ENCODE measurements around the gene PDE3B. TPM values are rescaled to one million over a fixed set of nuclear protein-coding genes. Genes with fewer than 3 reads are reported as not detected.

PDE3B gene
- total RNA-seq, 4 donors from 2014 or later, result 14.0 to 30.5 (median 18.0) TPM

DNA sequence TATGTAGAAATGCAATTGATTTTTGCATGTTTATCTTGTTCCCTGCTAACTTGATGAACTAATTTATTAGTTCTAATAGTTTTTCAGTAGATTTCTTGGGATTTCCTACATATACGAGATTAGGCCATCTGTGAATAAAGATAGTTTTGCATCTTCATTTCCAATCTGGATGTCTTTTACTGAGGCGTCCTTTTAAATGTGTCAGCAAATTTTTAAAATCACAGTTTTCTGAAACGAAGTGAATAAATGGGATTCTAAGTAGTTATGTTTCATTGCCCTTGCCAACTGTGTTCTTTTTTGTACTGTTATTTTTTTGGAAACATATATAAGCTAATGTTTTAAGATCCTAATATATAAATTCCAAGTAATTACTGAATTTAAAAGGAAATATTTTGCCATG, 198.4 kb downstream of the PDE3B start:
- Histone ChIP-seq H3K4me3 (no peak overlapping the region), H3K27me3 (no peaks in the 10 kb centered on the region), H3K27ac (no peak overlapping the region), H3K9me3 (no peaks in the 10 kb centered on the region), H3K4me1 (no peaks in the 10 kb centered on the region), H3K36me3 (no peaks in the 10 kb centered on the region)
- no peak for TF ChIP-seq POLR2A (IDR thresholded peaks at IDR 0.05)
- TF ChIP-seq, protein P1, sequence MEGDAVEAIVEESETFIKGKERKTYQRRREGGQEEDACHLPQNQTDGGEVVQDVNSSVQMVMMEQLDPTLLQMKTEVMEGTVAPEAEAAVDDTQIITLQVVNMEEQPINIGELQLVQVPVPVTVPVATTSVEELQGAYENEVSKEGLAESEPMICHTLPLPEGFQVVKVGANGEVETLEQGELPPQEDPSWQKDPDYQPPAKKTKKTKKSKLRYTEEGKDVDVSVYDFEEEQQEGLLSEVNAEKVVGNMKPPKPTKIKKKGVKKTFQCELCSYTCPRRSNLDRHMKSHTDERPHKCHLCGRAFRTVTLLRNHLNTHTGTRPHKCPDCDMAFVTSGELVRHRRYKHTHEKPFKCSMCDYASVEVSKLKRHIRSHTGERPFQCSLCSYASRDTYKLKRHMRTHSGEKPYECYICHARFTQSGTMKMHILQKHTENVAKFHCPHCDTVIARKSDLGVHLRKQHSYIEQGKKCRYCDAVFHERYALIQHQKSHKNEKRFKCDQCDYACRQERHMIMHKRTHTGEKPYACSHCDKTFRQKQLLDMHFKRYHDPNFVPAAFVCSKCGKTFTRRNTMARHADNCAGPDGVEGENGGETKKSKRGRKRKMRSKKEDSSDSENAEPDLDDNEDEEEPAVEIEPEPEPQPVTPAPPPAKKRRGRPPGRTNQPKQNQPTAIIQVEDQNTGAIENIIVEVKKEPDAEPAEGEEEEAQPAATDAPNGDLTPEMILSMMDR (IDR thresholded peaks at IDR 0.05), result no peak
- no peak for DNase-seq

DNA sequence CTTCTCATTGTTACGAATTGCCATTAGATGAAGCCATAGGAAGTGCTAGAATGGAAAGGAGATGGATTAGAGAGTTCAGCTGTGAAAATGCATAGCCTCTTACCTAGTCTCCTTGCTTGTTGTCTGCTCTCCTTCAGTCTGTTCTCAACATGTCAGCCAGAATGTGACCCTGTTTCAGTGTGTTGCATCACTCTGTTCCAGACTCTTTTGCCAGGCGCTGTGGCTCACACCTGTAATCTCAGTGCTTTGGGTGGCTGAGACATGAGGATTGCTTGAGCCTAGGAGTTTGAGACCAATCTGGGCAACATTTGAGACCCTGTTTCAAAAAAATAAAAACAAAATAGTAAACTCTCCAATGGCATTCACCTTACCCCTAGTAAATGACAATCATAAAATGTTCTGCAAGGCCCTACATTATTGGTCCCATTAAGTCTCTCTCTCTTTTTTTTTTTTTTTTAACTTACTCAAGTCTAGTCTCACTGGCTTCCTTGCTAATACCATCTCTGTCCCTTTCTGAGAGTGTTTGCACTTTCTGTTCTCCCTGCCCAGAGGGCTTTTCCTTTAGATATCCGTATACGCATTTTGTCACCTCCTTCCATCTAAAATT, 209.1 kb downstream of the PDE3B start:
- TF ChIP-seq, protein P1 (IDR thresholded peaks at IDR 0.05), result no peak
- TF ChIP-seq POLR2A (IDR thresholded peaks at IDR 0.05), result no peak

DNA sequence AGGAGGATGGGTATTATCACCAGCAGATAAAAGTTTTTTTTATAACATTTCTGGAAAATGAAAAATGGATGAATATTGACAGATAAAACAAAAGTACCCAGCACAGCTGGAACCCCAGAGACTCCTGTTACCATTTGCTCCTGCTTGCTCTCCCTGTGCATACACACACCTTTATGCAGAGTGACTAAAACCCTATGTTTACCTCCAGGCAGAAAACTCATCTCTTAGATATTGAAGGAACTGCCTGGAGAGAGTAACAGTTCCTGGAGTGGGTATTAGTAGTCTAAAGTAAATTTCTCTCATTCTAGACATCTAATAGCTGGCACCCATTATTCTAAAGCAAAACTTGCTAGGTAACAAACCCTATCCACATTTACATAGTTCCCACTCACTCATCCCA, 210.5 kb downstream of the PDE3B start:
- no peak for DNase-seq
- TF ChIP-seq, protein P1 (IDR thresholded peaks at IDR 0.05), result no peak
- no peak for TF ChIP-seq POLR2A (IDR thresholded peaks at IDR 0.05)
- H3K27ac ChIP-seq, result no peak overlapping the region
- no peaks in the 10 kb centered on the region for H3K36me3 ChIP-seq
- H3K4me3 ChIP-seq, result no peak overlapping the region
- H3K4me1 ChIP-seq, result no peaks in the 10 kb centered on the region
- H3K27me3 ChIP-seq, result no peaks in the 10 kb centered on the region
- H3K9me3 ChIP-seq, result no peaks in the 10 kb centered on the region

More for the DNA sequence above, 209.1 kb downstream of the PDE3B start:
- Histone ChIP-seq H3K4me1 (no peaks in the 10 kb centered on the region), H3K27me3 (no peaks in the 10 kb centered on the region), H3K9me3 (no peaks in the 10 kb centered on the region), H3K4me3 (no peak overlapping the region), H3K27ac (no peak overlapping the region), H3K36me3 (no peaks in the 10 kb centered on the region)
- DNase-seq, result no peak

DNA sequence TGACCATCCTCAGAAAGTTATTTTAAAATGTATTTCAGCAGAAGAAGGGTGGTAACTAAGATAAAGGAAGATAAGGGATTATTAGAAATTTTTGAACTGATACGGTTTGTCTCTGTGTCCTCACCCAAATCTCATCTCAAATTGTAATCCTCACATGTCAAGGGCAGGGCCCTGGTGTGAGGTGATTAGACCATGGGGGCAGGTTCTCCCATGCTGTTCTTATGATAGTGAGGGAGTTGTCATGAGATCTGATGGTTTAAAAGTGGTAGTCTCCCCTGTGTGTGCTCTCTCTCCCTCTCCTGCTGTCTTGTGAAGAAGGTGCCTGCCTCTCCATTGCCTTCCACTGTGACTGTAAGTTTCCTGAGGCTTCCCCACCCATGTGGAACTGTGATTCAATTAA, 212.3 kb downstream of the PDE3B start:
- Histone ChIP-seq H3K27me3 (no peaks in the 10 kb centered on the region), H3K27ac (no peak overlapping the region)
- no peak for TF ChIP-seq POLR2A (IDR thresholded peaks at IDR 0.05)
- TF ChIP-seq, protein P1 (IDR thresholded peaks at IDR 0.05), result no peak

DNA sequence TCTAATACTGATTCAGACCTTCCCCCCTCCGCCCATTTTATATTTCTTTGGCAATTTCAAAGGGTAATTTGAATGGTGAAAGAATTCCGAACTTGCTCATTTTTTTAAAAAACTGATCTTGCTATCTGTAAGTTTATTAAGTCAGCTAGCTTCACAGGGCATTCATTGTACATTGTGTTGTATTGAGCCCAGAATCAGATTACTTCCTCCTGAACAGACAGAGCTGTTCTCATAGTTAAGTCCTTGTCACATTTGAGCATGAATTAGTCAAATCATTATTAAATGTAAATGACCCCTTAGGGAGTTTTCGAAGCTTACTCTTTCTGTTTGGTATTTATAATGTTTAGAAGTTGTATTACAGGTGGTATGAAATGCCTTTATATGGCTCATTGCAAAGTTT, 214.0 kb downstream of the PDE3B start:
- DNase-seq, result no peak

More for the DNA sequence above, 212.3 kb downstream of the PDE3B start:
- Histone ChIP-seq H3K36me3 (no peaks in the 10 kb centered on the region), H3K4me3 (no peak overlapping the region), H3K9me3 (no peaks in the 10 kb centered on the region), H3K4me1 (no peaks in the 10 kb centered on the region)
- no peak for DNase-seq

More for the DNA sequence above, 214.0 kb downstream of the PDE3B start:
- TF ChIP-seq, protein P1 (IDR thresholded peaks at IDR 0.05), result no peak
- TF ChIP-seq POLR2A (IDR thresholded peaks at IDR 0.05), result no peak
- Histone ChIP-seq H3K4me1 (no peaks in the 10 kb centered on the region), H3K4me3 (no peak overlapping the region), H3K27me3 (no peaks in the 10 kb centered on the region), H3K36me3 (no peaks in the 10 kb centered on the region), H3K9me3 (no peaks in the 10 kb centered on the region), H3K27ac (no peak overlapping the region)
